Measurements from ENCODE around the gene AKT3. TPM values are rescaled to one million over a fixed set of nuclear protein-coding genes. Genes with fewer than 3 reads are reported as not detected.

Gene AKT3
- total RNA-seq, 1 donor from 2014 or later = 61.9 TPM

DNA sequence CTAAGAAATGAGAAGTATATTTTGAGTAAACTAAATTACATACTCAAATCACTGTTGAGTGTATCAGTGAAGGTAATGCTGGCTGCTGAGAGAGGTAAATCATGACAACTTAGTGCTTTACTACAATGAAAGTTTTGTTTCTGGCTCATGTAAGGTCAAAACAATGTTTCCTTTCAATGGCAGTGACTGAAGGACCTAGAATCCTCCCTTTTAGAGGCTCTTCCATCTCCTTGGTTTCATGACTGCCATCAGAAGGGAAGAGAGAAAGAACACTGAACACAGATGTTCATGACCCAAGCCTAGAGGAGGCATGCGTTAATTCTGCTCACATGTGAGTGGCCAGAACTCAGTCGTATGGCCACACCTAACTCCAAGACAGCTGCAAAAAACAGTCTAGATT, 130.6 kb downstream of the AKT3 start:
- DNase-seq (ENCODE audit: extremely low spot score in 2 of 2) = no peak
- no peak overlapping the region for H3K4me3 ChIP-seq
- no peaks in the 10 kb centered on the region for H3K9me3 ChIP-seq
- intact Hi-C loops (cut with DNase I) = no loop called here
- H3K36me3 ChIP-seq = no peaks in the 10 kb centered on the region
- no peak overlapping the region for H3K27ac ChIP-seq
- no peaks in the 10 kb centered on the region for H3K27me3 ChIP-seq
- H3K4me1 ChIP-seq = peaks cover 27% of the 10 kb centered on the region
- TF ChIP-seq, protein P1, sequence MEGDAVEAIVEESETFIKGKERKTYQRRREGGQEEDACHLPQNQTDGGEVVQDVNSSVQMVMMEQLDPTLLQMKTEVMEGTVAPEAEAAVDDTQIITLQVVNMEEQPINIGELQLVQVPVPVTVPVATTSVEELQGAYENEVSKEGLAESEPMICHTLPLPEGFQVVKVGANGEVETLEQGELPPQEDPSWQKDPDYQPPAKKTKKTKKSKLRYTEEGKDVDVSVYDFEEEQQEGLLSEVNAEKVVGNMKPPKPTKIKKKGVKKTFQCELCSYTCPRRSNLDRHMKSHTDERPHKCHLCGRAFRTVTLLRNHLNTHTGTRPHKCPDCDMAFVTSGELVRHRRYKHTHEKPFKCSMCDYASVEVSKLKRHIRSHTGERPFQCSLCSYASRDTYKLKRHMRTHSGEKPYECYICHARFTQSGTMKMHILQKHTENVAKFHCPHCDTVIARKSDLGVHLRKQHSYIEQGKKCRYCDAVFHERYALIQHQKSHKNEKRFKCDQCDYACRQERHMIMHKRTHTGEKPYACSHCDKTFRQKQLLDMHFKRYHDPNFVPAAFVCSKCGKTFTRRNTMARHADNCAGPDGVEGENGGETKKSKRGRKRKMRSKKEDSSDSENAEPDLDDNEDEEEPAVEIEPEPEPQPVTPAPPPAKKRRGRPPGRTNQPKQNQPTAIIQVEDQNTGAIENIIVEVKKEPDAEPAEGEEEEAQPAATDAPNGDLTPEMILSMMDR (IDR thresholded peaks at IDR 0.05) = no peak
- no peak for TF ChIP-seq POLR2AphosphoS5 (IDR thresholded peaks at IDR 0.05; ENCODE audit: insufficient read depth in 1 of 2, low read depth in 1 of 2)
- no peak for TF ChIP-seq POLR2A (IDR thresholded peaks at IDR 0.05)

- Histone ChIP-seq H3K27ac (no peak overlapping the region), H3K27me3 (no peaks in the 10 kb centered on the region), H3K36me3 (no peaks in the 10 kb centered on the region), H3K4me1 (peaks cover 30% of the 10 kb centered on the region), H3K9me3 (no peaks in the 10 kb centered on the region), H3K4me3 (no peak overlapping the region)
- no peak for DNase-seq (ENCODE audit: extremely low spot score in 2 of 2)
- TF ChIP-seq POLR2AphosphoS5 (IDR thresholded peaks at IDR 0.05; ENCODE audit: insufficient read depth in 1 of 2, low read depth in 1 of 2) = no peak
- TF ChIP-seq POLR2A (IDR thresholded peaks at IDR 0.05) = no peak
- TF ChIP-seq, protein P1 (IDR thresholded peaks at IDR 0.05) = no peak
- intact Hi-C loops (cut with DNase I) = no loop called here
Observed at GRCh38 chr1:243718893-243719292, 131.2 kb downstream of the AKT3 start.

DNA sequence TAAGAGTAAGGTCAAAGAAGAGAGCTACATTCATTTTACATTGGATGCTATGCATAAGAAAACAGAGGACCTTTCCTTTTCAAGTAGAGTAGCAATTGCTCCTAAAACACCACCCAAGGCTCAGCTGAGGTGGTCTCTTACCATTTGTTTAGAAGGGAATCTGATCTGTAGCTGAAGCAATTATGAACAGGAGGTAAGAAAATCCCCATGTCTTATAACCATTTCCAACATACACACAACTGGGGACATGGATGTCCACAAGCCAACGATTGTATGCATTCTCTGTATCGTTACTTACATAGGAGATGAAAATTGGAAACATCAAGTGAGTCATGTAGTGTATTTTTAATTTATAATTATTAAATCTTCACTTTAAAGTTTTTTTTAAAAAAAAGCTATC, 132.0 kb downstream of the AKT3 start:
- Histone ChIP-seq H3K4me1 (peaks cover 28% of the 10 kb centered on the region), H3K9me3 (no peaks in the 10 kb centered on the region), H3K27ac (no peak overlapping the region), H3K27me3 (no peaks in the 10 kb centered on the region), H3K4me3 (no peak overlapping the region), H3K36me3 (no peaks in the 10 kb centered on the region)
- TF ChIP-seq POLR2AphosphoS5 (IDR thresholded peaks at IDR 0.05; ENCODE audit: insufficient read depth in 1 of 2, low read depth in 1 of 2) (no peak), POLR2A (IDR thresholded peaks at IDR 0.05) (no peak)
- TF ChIP-seq, protein P1 (IDR thresholded peaks at IDR 0.05) = no peak
- no peak for DNase-seq (ENCODE audit: extremely low spot score in 2 of 2)
- intact Hi-C loops (cut with DNase I) = no loop called here

DNA sequence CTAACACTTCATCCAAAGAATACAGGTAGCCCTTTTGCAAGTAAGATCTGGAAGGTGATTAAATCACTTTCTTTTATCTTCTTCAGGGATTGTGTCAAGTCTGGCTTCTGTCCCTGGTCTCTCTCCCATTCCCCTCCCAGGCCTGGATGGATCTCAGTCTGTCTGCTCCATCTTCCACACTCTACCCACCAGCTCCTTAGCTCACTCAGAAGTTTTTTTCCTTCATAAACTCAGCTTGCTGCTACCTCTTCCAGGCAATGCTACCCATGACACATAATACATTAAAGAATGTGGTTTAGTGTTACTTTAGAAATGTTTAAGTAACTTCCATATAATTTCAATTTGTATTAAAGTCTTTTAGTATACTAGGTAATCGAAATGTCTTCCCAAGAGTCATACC, 133.1 kb downstream of the AKT3 start:
- Histone ChIP-seq H3K4me3 (no peak overlapping the region), H3K27ac (no peak overlapping the region), H3K27me3 (no peaks in the 10 kb centered on the region), H3K9me3 (no peaks in the 10 kb centered on the region), H3K4me1 (peaks cover 36% of the 10 kb centered on the region), H3K36me3 (no peaks in the 10 kb centered on the region)
- intact Hi-C loops (cut with DNase I) = no loop called here
- no peak for TF ChIP-seq POLR2A (IDR thresholded peaks at IDR 0.05)
- no peak for DNase-seq (ENCODE audit: extremely low spot score in 2 of 2)

DNA sequence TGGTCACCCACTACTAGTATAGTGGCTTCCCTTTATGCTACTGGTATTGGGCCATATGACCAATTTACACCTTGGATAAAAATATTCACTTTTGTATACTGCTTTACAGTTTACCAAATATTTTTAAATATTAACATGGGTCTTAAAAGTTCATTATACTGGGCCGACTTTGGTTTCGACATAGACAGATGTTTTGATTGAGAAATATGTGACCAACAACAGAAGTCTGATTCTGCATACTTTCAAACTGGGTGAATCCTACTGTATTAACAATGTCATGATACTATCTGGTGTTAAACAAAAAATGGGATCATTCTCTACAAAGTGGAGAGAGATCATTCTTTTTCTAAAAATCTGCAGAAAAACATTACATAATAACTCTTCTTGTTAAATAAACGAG, 134.8 kb downstream of the AKT3 start:
- H3K27me3 ChIP-seq = no peaks in the 10 kb centered on the region
- H3K36me3 ChIP-seq = no peaks in the 10 kb centered on the region
- no peak for DNase-seq (ENCODE audit: extremely low spot score in 2 of 2)
- intact Hi-C loops (cut with DNase I) = no loop called here
- no peak overlapping the region for H3K27ac ChIP-seq
- H3K9me3 ChIP-seq = no peaks in the 10 kb centered on the region
- no peak overlapping the region for H3K4me3 ChIP-seq
- TF ChIP-seq POLR2A (IDR thresholded peaks at IDR 0.05) (no peak), POLR2AphosphoS5 (IDR thresholded peaks at IDR 0.05; ENCODE audit: insufficient read depth in 1 of 2, low read depth in 1 of 2) (no peak)
- TF ChIP-seq, protein P1 (IDR thresholded peaks at IDR 0.05) = no peak
- peaks cover 37% of the 10 kb centered on the region for H3K4me1 ChIP-seq

Measured in vagina (tissue), 2 donors.